Ishikawa (cell line): ENCODE data around the gene FAM111A.

Source experiments
- CEBPB ChIP-seq: IDR thresholded peaks from 2 replicates; pipeline ENCODE4 v1.6.1; 2012
- CREB1 ChIP-seq: IDR thresholded peaks from 2 replicates; pipeline ENCODE4 v1.6.1; 2012; ENCODE audit warnings: low read depth
- EGR1 ChIP-seq: IDR thresholded peaks from 2 replicates; pipeline ENCODE4 v1.6.1; 2012
- EP300 ChIP-seq: IDR thresholded peaks from 2 replicates; pipeline ENCODE4 v1.6.1; 2012; ENCODE audit warnings: borderline replicate concordance
- FOXM1 ChIP-seq: IDR thresholded peaks from 2 replicates; pipeline ENCODE4 v1.6.1; 2012; ENCODE audit warnings: low read depth, borderline replicate concordance
- NFIC ChIP-seq: IDR thresholded peaks from 2 replicates; pipeline ENCODE4 v1.6.1; 2012
- RAD21 ChIP-seq: IDR thresholded peaks from 2 replicates; pipeline ENCODE4 v1.6.1; 2012; ENCODE audit warnings: low read depth
- TAF1 ChIP-seq: IDR thresholded peaks from 2 replicates; pipeline ENCODE4 v1.6.1; 2012; ENCODE audit warnings: low read depth, mild to moderate bottlenecking
- TCF12 ChIP-seq: IDR thresholded peaks from 2 replicates; pipeline ENCODE4 v1.6.1; 2012; ENCODE audit warnings: low read depth
- TEAD4 ChIP-seq: IDR thresholded peaks from 2 replicates; pipeline ENCODE4 v1.6.1; 2012
- YY1 ChIP-seq: IDR thresholded peaks from 2 replicates; pipeline ENCODE4 v1.6.1; 2012; ENCODE audit warnings: low read depth
- ZBTB7A ChIP-seq: IDR thresholded peaks from 2 replicates; pipeline ENCODE4 v1.6.1; 2012; ENCODE audit warnings: low read depth
- TF ChIP-seq, protein P1 (sequence below): IDR thresholded peaks from 2 replicates; pipeline ENCODE4 v1.6.1; 2012
- TF ChIP-seq, protein P2 (sequence below): IDR thresholded peaks from 2 replicates; pipeline ENCODE4 v1.6.1; 2012; ENCODE audit warnings: low read depth, mild to moderate bottlenecking
- TF ChIP-seq, protein P3 (sequence below): IDR thresholded peaks from 2 replicates; pipeline ENCODE4 v1.6.1; 2012

FAM111A gene

DNA sequence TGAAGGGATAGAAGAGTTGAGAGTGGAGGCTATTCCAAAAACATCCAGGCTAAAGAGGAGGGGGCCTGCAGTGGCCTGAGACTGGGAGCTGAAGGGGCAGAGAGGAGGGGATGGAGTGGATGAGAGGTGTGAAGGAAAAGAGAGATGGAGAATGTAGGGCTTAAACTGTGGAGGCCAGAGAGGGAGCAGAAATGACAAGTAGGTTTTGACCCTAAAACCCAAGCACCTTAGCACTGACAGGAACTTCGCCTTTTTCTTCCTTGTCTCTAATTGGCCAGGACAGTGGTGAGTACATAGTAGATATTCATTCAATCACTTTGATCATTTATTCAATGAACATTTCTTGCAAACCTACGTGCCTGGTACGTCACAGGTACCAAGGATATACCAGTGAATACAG is 28.3 kb upstream of the FAM111A start:
- TF ChIP-seq TAF1: no peak
- no peak for TF ChIP-seq TEAD4
- no peak for TF ChIP-seq ZBTB7A
- no peak for TF ChIP-seq CEBPB
- TF ChIP-seq EGR1: no peak
- TF ChIP-seq CREB1: no peak
- TF ChIP-seq FOXM1: no peak
- no peak for TF ChIP-seq RAD21
- TF ChIP-seq, protein P1, sequence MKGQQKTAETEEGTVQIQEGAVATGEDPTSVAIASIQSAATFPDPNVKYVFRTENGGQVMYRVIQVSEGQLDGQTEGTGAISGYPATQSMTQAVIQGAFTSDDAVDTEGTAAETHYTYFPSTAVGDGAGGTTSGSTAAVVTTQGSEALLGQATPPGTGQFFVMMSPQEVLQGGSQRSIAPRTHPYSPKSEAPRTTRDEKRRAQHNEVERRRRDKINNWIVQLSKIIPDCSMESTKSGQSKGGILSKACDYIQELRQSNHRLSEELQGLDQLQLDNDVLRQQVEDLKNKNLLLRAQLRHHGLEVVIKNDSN: no peak
- TF ChIP-seq, protein P2, sequence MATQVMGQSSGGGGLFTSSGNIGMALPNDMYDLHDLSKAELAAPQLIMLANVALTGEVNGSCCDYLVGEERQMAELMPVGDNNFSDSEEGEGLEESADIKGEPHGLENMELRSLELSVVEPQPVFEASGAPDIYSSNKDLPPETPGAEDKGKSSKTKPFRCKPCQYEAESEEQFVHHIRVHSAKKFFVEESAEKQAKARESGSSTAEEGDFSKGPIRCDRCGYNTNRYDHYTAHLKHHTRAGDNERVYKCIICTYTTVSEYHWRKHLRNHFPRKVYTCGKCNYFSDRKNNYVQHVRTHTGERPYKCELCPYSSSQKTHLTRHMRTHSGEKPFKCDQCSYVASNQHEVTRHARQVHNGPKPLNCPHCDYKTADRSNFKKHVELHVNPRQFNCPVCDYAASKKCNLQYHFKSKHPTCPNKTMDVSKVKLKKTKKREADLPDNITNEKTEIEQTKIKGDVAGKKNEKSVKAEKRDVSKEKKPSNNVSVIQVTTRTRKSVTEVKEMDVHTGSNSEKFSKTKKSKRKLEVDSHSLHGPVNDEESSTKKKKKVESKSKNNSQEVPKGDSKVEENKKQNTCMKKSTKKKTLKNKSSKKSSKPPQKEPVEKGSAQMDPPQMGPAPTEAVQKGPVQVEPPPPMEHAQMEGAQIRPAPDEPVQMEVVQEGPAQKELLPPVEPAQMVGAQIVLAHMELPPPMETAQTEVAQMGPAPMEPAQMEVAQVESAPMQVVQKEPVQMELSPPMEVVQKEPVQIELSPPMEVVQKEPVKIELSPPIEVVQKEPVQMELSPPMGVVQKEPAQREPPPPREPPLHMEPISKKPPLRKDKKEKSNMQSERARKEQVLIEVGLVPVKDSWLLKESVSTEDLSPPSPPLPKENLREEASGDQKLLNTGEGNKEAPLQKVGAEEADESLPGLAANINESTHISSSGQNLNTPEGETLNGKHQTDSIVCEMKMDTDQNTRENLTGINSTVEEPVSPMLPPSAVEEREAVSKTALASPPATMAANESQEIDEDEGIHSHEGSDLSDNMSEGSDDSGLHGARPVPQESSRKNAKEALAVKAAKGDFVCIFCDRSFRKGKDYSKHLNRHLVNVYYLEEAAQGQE: no peak
- TF ChIP-seq NFIC: no peak
- TF ChIP-seq TCF12: no peak
- TF ChIP-seq, protein P3, sequence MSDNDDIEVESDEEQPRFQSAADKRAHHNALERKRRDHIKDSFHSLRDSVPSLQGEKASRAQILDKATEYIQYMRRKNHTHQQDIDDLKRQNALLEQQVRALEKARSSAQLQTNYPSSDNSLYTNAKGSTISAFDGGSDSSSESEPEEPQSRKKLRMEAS: no peak
- no peak for TF ChIP-seq EP300
- TF ChIP-seq YY1: no peak

DNA sequence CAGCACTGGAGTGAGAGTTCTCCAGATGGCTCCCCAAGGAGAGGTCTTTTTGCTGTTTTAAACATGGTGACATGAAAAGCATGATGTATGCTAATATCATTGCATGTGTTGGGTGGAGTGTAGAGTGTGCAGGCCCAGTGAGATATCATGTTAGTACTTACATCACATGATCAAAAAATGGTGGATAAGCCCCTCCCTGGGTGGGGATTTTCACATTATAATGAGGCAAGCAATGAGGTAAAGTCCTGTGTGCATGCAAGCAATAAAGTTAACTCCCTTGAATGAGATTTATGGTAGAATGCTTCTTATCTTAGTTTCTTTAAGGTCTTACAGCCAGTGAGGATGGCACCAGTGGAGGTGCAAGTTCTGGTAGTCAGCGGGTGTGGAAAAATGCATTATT is 27.1 kb upstream of the FAM111A start:
- TF ChIP-seq NFIC (no peak), EP300 (no peak), RAD21 (no peak), TAF1 (no peak), TCF12 (no peak), EGR1 (no peak), CREB1 (no peak), ZBTB7A (no peak), CEBPB (no peak), YY1 (no peak), TEAD4 (no peak), FOXM1 (no peak)
- TF ChIP-seq, protein P2: no peak
- TF ChIP-seq, protein P3: no peak
- TF ChIP-seq, protein P1: no peak

DNA sequence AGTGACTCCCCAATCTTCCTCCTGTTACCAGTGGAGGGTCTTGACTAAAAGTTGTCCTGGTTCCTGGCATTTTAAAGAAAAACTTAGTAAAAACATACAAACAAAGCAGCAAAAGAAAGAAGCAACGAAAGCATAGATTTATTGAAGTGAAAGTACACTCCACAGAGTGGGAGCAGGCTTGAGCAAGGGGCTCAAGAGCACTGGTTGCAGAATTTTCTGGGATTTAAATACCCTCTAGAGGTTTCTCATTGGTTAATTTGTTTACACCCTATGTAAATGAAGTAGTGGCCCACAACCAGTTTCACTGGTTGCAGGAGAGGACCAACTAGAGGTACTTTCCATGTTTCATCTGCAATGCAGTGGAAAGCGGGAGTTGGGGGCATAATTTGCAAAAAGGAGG is 24.9 kb upstream of the FAM111A start:
- TF ChIP-seq TAF1: no peak
- TF ChIP-seq EP300: no peak
- no peak for TF ChIP-seq CREB1
- no peak for TF ChIP-seq YY1
- no peak for TF ChIP-seq ZBTB7A
- TF ChIP-seq TCF12: no peak

DNA sequence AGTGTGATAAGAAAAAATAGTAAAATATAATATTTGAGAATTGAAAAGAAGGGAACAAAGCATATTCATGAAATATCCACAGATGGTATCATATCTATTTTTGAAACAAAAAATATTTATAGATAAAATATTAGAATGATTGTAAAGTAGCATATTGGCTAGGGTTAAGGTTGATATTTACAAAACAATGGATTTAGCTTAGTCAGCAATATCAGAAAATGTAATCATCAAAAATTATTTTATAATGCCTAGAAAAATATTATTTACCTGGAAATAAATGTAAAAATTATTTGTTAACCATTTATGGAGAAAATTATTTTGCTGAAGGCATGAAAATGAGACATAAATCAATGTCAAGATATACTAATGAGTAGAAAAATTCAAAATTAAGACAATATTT is 22.8 kb upstream of the FAM111A start:
- TF ChIP-seq CEBPB: no peak
- no peak for TF ChIP-seq TAF1
- no peak for TF ChIP-seq EP300
- TF ChIP-seq, protein P3: no peak
- TF ChIP-seq NFIC: no peak
- TF ChIP-seq, protein P2: no peak
- TF ChIP-seq YY1: no peak
- no peak for TF ChIP-seq EGR1
- TF ChIP-seq CREB1: no peak
- no peak for TF ChIP-seq FOXM1
- no peak for TF ChIP-seq TEAD4
- TF ChIP-seq RAD21: no peak
- no peak for TF ChIP-seq ZBTB7A
